ENCODE results near the gene MCC.

The MCC gene

DNA sequence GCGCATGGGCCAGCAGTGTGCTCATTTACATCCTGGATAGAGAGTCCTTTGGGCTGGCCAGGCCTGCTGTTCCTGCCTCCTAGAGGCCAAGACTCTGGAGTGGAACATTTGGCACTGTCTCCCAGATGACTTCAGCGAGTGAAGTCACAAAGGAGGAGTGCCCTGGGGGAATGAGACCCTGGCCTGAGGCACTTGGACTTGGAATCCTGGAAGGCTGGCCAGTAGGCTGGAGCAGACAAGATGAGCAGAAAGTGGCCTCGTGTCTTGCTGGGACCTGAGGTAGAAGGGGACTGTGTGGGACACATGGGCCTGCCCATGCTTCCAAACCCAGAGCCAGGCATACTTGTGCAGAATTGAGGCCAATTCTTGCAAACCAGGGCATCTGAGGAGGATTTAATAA, 53.4 kb downstream of the MCC start, which contains the start of gene TSSK1B:
Gene TSSK1B, minus strand, starts transcription at position 101 of the 400 bp plus-strand sequence. CDS start 150 bp downstream, outside the sequence.
- no peak for TF ChIP-seq EGR1 (IDR thresholded peaks at IDR 0.05)
- TF ChIP-seq CREB1 (IDR thresholded peaks at IDR 0.05; ENCODE audit: low read depth): no peak
- TF ChIP-seq MAX (IDR thresholded peaks at IDR 0.05): no peak
- no peak for TF ChIP-seq USF1 (IDR thresholded peaks at IDR 0.05)
- TF ChIP-seq EP300 (IDR thresholded peaks at IDR 0.05; ENCODE audit: borderline replicate concordance): no peak
- no peak for TF ChIP-seq FOXM1 (IDR thresholded peaks at IDR 0.05; ENCODE audit: borderline replicate concordance, low read depth)
- TF ChIP-seq TAF1 (IDR thresholded peaks at IDR 0.05; ENCODE audit: low read depth): no peak
- TF ChIP-seq REST (IDR thresholded peaks at IDR 0.05; ENCODE audit: low read depth): no peak
- TF ChIP-seq TCF12 (IDR thresholded peaks at IDR 0.05; ENCODE audit: low read depth): no peak
- no peak for TF ChIP-seq TEAD4 (IDR thresholded peaks at IDR 0.05)
- no peak for TF ChIP-seq RAD21 (IDR thresholded peaks at IDR 0.05; ENCODE audit: low read depth)
- no peak for TF ChIP-seq NFIC (IDR thresholded peaks at IDR 0.05)
- no peak for TF ChIP-seq YY1 (IDR thresholded peaks at IDR 0.05; ENCODE audit: low read depth)
- no peak for TF ChIP-seq ZBTB7A (IDR thresholded peaks at IDR 0.05; ENCODE audit: low read depth)
- TF ChIP-seq CEBPB (IDR thresholded peaks at IDR 0.05): no peak

GRCh38 chr5:113433862-113434612, 54.2 kb downstream of the MCC start:
- no peak for TF ChIP-seq NFIC (IDR thresholded peaks at IDR 0.05)
- TF ChIP-seq CREB1 (IDR thresholded peaks at IDR 0.05; ENCODE audit: low read depth): no peak
- TF ChIP-seq YY1 (IDR thresholded peaks at IDR 0.05; ENCODE audit: low read depth): no peak
- no peak for TF ChIP-seq TEAD4 (IDR thresholded peaks at IDR 0.05)
- TF ChIP-seq ZBTB7A (IDR thresholded peaks at IDR 0.05; ENCODE audit: low read depth): no peak
- TF ChIP-seq CEBPB (IDR thresholded peaks at IDR 0.05): no peak
- TF ChIP-seq TAF1 (IDR thresholded peaks at IDR 0.05; ENCODE audit: low read depth): no peak
- no peak for TF ChIP-seq EGR1 (IDR thresholded peaks at IDR 0.05)
- TF ChIP-seq MAX (IDR thresholded peaks at IDR 0.05): no peak
- TF ChIP-seq EP300 (IDR thresholded peaks at IDR 0.05; ENCODE audit: borderline replicate concordance): no peak
- TF ChIP-seq RAD21 (IDR thresholded peaks at IDR 0.05; ENCODE audit: low read depth): no peak
- TF ChIP-seq TCF12 (IDR thresholded peaks at IDR 0.05; ENCODE audit: low read depth): no peak
- no peak for TF ChIP-seq USF1 (IDR thresholded peaks at IDR 0.05)
- TF ChIP-seq REST (IDR thresholded peaks at IDR 0.05; ENCODE audit: low read depth): no peak
- TF ChIP-seq FOXM1 (IDR thresholded peaks at IDR 0.05; ENCODE audit: borderline replicate concordance, low read depth): no peak

DNA sequence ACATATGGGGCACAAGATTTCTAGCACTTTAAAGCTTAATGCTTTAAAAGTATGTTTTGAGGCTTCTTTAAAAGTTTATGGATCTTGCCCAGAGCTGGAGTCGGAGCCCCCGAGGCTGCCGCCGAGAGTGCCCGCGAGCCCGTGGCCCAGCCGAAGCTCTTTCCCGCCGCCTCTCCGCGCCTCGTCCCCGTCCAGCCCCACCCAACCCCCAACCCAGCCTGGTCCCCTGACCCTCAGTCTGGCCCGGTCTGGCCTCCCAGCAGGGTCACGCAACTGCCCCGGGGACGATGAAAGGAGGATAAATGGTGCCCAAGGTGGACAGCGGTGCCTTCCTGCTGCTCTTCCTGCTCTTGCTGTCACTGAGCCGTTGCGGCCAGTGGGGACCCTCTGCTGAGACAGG, 55.2 kb downstream of the MCC start:
- no peak for TF ChIP-seq MAX (IDR thresholded peaks at IDR 0.05)
- no peak for TF ChIP-seq FOXM1 (IDR thresholded peaks at IDR 0.05; ENCODE audit: borderline replicate concordance, low read depth)
- TF ChIP-seq EP300 (IDR thresholded peaks at IDR 0.05; ENCODE audit: borderline replicate concordance): no peak
- no peak for TF ChIP-seq RAD21 (IDR thresholded peaks at IDR 0.05; ENCODE audit: low read depth)
- TF ChIP-seq YY1 (IDR thresholded peaks at IDR 0.05; ENCODE audit: low read depth): no peak
- no peak for TF ChIP-seq EGR1 (IDR thresholded peaks at IDR 0.05)
- no peak for TF ChIP-seq TCF12 (IDR thresholded peaks at IDR 0.05; ENCODE audit: low read depth)
- no peak for TF ChIP-seq CEBPB (IDR thresholded peaks at IDR 0.05)

DNA sequence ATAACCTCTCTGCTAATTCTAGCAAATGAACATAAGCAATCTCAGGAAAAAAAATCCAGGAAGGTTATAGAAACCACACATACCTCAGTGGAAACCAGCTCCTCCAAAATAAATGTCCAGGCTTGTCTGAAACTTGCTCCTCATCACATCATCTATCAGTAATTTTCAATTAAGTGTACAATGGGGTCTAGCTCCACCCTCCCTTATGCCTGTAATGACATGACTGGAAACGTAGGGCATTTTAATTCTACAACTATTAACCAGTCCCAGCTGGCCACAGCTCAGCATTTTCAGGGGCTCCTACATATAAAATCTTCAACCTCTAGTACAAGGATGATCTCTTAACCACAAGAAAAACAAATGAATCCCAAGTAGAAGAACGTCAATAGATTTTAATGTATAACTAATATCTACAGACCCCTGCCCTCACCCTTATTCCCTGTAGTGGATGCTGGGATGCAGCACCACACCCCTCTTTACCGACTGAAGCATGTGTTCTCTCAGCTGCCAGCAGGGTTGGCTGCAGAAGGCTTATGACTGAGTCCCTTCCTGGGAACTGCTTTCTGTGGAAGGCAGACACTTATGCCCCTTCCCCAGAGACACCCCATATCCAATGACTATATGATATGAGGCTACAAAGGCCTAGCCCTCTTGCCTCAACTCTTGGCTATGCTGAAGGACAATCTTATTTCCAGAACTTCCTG, 60.2 kb downstream of the MCC start:
- TF ChIP-seq USF1 (IDR thresholded peaks at IDR 0.05) (no peak), REST (IDR thresholded peaks at IDR 0.05; ENCODE audit: low read depth) (no peak), TAF1 (IDR thresholded peaks at IDR 0.05; ENCODE audit: low read depth) (no peak), RAD21 (IDR thresholded peaks at IDR 0.05; ENCODE audit: low read depth) (no peak), TEAD4 (IDR thresholded peaks at IDR 0.05) (no peak), CEBPB (IDR thresholded peaks at IDR 0.05) (no peak), CREB1 (IDR thresholded peaks at IDR 0.05; ENCODE audit: low read depth) (no peak), TCF12 (IDR thresholded peaks at IDR 0.05; ENCODE audit: low read depth) (no peak), NFIC (IDR thresholded peaks at IDR 0.05) (no peak), FOXM1 (IDR thresholded peaks at IDR 0.05; ENCODE audit: borderline replicate concordance, low read depth) (no peak), YY1 (IDR thresholded peaks at IDR 0.05; ENCODE audit: low read depth) (no peak), EP300 (IDR thresholded peaks at IDR 0.05; ENCODE audit: borderline replicate concordance) (no peak), MAX (IDR thresholded peaks at IDR 0.05) (no peak), EGR1 (IDR thresholded peaks at IDR 0.05) (no peak), ZBTB7A (IDR thresholded peaks at IDR 0.05; ENCODE audit: low read depth) (no peak)

All from Ishikawa (cell line).